HPDE6-E6E7 (cell line): Measurements from ENCODE around the gene ZFHX3.

Experiments used
- DNase-seq: peaks from one replicate; pipeline ENCODE4 v3.0.0; 2011; ENCODE audit warnings: missing footprints; ENCODE audit errors: extremely low spot score

ZFHX3 gene

GRCh38 chr16:72825912-72826621 is 221.9 kb downstream of the ZFHX3 start:
- DNase-seq = no peak

DNA sequence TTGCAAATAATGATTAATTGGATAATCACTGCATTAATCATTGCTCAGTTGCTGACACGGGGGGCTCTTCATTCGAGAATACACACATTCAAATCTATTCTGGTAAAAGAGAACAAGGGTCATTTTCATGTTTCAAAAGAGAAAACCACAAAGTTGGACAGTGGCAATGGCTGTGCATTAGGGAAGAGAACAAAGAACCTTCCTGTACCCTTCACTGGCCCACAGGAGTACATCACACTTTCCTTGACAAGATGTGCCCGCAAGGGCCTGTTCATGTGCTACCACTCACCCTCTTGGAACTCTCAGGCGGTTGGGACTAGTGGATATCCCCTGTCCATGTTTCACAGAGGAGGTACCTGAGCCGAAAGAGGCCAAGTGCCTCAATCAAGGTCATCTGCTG is 223.2 kb downstream of the ZFHX3 start:
- DNase-seq = no peak

DNA sequence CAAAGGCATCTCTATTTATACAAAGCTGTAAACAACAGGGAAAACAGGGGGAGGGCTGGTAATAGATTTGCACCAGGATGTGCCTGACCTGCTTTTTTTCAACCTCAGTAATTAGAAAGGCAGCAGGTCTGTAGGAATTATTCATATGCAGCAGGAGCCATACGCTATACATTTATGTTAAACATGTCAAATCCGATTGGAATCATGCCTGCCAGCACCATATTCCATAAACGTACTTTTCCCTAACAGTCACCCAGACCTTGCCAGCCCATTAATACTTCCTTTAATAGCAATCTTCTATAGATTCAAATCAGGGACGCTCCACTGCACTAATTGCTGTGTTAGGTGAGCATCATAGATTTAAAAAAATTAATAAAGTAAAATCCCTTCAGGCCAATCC is 223.9 kb downstream of the ZFHX3 start:
- no peak for DNase-seq

DNA sequence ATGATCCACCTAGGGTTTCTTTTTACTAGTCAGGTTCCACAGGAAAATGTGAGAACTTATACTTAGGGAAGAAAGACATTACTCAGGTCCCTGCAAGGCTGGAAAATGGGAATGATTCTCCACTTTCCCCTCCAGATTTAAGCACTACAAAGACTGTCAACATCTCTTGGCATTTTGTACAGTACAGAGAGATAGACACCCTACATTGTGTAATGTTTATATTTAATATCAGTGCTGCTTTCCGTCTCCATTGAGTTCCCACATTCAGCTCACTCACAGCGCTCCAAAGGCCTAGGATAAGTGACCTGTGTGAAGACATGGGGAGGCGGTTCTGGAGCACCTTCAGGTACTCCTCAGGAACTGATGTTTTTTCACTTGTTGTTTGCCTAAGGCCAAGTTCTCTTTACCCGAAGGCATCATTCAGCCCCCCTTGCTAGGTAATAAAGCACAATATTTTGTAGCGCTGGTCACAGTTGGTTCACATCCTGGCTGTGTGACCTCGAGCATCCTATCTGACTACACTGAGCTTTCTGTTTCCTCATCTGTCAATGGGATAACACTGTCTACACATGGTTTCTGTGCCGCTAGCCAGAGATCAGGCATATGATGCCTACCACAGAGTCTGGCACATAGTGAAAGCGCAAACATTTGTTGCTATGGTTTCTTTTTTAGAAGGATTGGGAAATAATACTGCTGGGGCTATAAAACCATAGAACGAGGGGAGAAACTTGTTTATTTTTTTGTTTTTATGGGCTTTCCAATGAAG is 226.6 kb downstream of the ZFHX3 start:
- no peak for DNase-seq

- DNase-seq = no peak
Measured at GRCh38 chr16:72819345-72819744, 228.6 kb downstream of the ZFHX3 start.

- no peak for DNase-seq
Measured at GRCh38 chr16:72818236-72818845, 229.6 kb downstream of the ZFHX3 start.

GRCh38 chr16:72815348-72816318 is 232.3 kb downstream of the ZFHX3 start:
- no peak for DNase-seq

- no peak for DNase-seq
Measured at GRCh38 chr16:72814226-72814625, 233.7 kb downstream of the ZFHX3 start.

- DNase-seq = no peak
Measured at GRCh38 chr16:72812672-72813071, 235.3 kb downstream of the ZFHX3 start.

DNA sequence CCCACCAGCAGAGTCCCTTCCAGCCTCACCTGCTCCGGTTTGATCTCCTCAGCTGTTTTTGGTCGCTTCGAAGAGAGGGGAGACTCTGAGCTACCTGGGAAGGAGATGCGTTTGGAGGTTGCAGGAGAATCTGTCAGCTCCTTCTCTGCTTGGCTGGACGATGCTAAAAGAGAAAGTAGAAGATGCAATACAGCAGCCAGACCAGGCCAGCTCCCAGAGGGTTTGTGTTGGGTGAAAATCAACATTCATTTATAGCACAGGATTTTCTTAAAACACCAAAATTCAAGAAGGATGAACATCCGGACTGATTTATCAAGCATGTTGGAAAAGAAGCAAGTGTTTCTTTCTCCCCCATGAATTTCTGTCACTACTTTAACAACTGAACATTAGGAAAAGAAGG is 236.1 kb downstream of the ZFHX3 start:
- no peak for DNase-seq

- DNase-seq = no peak
Measured at GRCh38 chr16:72811188-72811720, 236.7 kb downstream of the ZFHX3 start.

DNA sequence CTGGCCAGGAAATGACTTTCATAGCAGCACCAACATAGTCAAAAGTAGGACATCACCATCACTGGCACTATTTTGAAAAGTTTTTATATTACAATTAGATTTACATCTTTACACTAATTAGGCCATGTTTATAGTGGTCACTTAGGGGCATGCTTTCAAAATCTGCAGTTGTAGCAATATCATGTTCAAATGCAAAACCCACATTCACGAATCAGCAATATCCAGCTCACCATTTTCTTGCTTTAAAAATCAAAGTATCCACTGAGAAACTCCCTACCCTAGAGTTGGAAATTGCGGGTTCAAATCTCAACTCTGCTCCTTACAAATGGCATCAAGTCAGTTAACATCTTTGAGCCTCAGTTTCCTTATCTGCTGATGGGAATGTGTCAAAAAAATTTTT is 237.4 kb downstream of the ZFHX3 start:
- no peak for DNase-seq

- DNase-seq = no peak
Measured at GRCh38 chr16:72809446-72809845, 238.5 kb downstream of the ZFHX3 start.

DNA sequence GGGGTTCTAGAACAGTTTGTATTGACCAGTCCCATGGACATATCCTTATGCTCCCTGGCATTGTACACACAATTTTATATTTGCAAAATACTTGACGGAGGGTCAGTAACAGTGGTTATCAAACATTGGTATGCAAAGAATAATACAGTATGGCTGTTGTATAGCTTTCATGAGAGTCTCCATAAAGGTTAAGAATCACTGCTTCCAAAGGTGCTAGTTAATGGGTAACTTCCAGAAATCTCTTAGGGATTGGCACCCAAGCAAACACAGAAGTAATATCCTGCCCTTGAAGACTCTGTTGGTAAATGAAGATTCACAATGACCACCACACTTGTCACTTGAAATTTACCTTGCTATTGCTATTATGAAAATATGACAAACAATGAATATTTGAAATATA is 239.2 kb downstream of the ZFHX3 start:
- no peak for DNase-seq

- no peak for DNase-seq
Measured at GRCh38 chr16:72807245-72807644, 240.7 kb downstream of the ZFHX3 start.

- no peak for DNase-seq
Measured at GRCh38 chr16:72805486-72805885, 242.4 kb downstream of the ZFHX3 start.

GRCh38 chr16:72800524-72801161 is 247.3 kb downstream of the ZFHX3 start:
- DNase-seq = peak; percentile 32

- no peak for DNase-seq
Measured at GRCh38 chr16:72798264-72798663, 249.7 kb downstream of the ZFHX3 start.

DNA sequence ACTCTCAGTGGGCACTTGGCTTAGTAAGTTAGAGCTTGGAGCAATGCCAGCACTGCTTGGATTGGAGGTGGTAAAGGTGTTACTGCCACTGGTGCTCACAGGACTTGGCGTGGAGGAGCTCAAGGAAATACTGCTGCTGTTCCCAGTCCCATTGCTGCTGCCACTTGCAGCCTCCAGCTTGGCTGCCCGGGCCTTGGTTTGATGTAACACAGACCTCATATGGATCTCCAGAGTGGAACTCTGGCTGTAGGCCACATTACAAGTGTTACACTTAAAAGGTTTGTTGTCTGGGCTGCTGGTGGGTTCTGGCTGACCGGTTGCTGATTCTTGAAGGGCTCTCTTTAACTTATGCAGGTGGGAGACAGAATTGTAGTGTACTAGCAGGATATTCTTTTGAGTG is 250.3 kb downstream of the ZFHX3 start:
- DNase-seq = no peak

- no peak for DNase-seq
Measured at GRCh38 chr16:72796222-72796621, 251.7 kb downstream of the ZFHX3 start.

GRCh38 chr16:72794986-72795385 is 252.9 kb downstream of the ZFHX3 start:
- no peak for DNase-seq
